Erythroblast (primary cell): ENCODE measurements around the gene ETV3L.
"Not testable (repeated sequence)": the region's sequence is repeated elsewhere in the genome, so short reads cannot be mapped to it uniquely, and the experiment has no call there.

Source experiments
- DNase-seq, 2 experiments: peaks; one replicate each; lab custom pipeline; 2025; lab: John Stamatoyannopoulos, UW
- GATA1 ChIP-seq: IDR thresholded peaks from 2 replicates; pipeline ENCODE4 v1.6.1; 2011; ENCODE audit warnings: low read depth, mild to moderate bottlenecking, control low read depth, low read length, moderate library complexity
- POLR2A ChIP-seq: IDR thresholded peaks from 2 replicates; pipeline ENCODE4 v1.6.1; 2011; ENCODE audit warnings: mild to moderate bottlenecking, low read length

Gene ETV3L

GRCh38 chr1:157105298-157105987 is 5.8 kb upstream of the ETV3L start:
- TF ChIP-seq GATA1 (no peak), POLR2A (no peak)
- no peak for DNase-seq

GRCh38 chr1:157104598-157105293 is 5.1 kb upstream of the ETV3L start:
- TF ChIP-seq POLR2A (no peak), GATA1 (no peak)

GRCh38 chr1:157103268-157103667 is 3.7 kb upstream of the ETV3L start:
- no peak for DNase-seq
- TF ChIP-seq POLR2A (no peak), GATA1 (no peak)

More at GRCh38 chr1:157104598-157105293, 5.1 kb upstream of the ETV3L start:
- DNase-seq: no peak

GRCh38 chr1:157101149-157101548 is 1.5 kb upstream of the ETV3L start:
- TF ChIP-seq GATA1 (no peak), POLR2A (no peak)

GRCh38 chr1:157098987-157099632 is 498 bp downstream of the ETV3L start:
- DNase-seq: not testable (repeated sequence)

More at GRCh38 chr1:157101149-157101548, 1.5 kb upstream of the ETV3L start:
- no peak for DNase-seq

- DNase-seq: no peak
- TF ChIP-seq GATA1 (no peak), POLR2A (no peak)
These were observed 1.1 kb downstream of the ETV3L start for GRCh38 chr1:157098519-157098918.

- DNase-seq: no peak
- TF ChIP-seq POLR2A (no peak), GATA1 (no peak)
These were observed 1.9 kb downstream of the ETV3L start for GRCh38 chr1:157097692-157098091.

- DNase-seq: no peak
- TF ChIP-seq GATA1 (no peak), POLR2A (no peak)
These were observed 2.7 kb downstream of the ETV3L start for GRCh38 chr1:157096881-157097280.

- no peak for TF ChIP-seq GATA1
- no peak for TF ChIP-seq POLR2A
- DNase-seq: no peak
These were observed 4.1 kb downstream of the ETV3L start for GRCh38 chr1:157095551-157095950.

- no peak for DNase-seq
- TF ChIP-seq GATA1 (no peak), POLR2A (no peak)
These were observed 4.5 kb downstream of the ETV3L start for GRCh38 chr1:157095091-157095490.

- TF ChIP-seq POLR2A: no peak
- no peak for DNase-seq
These were observed 6.8 kb downstream of the ETV3L start for GRCh38 chr1:157092831-157093230.

GRCh38 chr1:157091668-157092273 is 7.8 kb downstream of the ETV3L start:
- no peak for DNase-seq
- TF ChIP-seq POLR2A (no peak), GATA1 (no peak)

GRCh38 chr1:157091186-157091585 is 8.4 kb downstream of the ETV3L start:
- TF ChIP-seq GATA1: no peak
- no peak for TF ChIP-seq POLR2A
- DNase-seq: no peak

GRCh38 chr1:157090771-157091170 is 8.8 kb downstream of the ETV3L start:
- DNase-seq: no peak
- TF ChIP-seq POLR2A (no peak), GATA1 (no peak)
